Inferior parietal cortex (tissue), 1 donor: ENCODE data around the gene CACTIN.

ENCODE experiments used
- DNase-seq: peaks from one replicate; pipeline ENCODE4 v3.0.0-alpha.2; 2016; ENCODE audit errors: extremely low spot score

CACTIN gene

GRCh38 chr19:3610745-3611717 is 15.6 kb downstream of the CACTIN start:
- no peak for DNase-seq

- no peak for DNase-seq
Measured at GRCh38 chr19:3609779-3610719, 16.5 kb downstream of the CACTIN start.

GRCh38 chr19:3608750-3609322 is 17.8 kb downstream of the CACTIN start:
- no peak for DNase-seq

DNA sequence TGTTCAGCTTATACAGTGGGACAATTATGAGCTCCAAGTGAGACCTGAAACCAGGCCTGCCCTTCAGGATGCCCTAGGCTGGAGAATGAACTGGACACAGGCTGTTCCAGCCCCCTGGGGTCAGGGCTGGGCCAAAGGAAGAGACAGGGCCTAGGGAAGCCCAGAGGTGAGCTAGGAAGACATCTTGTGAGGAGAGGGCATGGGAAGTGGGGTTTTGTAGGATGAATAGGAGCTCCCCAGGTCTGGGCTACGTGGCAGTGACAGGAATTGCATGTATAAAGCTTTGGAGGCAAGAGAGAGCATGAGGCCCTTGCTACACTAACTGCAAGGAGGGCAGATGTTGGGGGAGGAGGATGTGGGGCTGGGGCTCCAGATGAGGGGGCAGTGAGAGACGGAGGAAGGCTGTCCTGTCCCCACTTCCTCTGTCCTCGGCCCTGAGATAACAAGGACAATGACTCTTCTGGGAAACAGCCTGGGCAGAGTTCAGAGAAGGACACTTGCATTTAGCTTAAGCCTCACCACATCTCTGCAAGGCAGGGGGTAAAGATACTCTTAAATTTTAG is 18.4 kb downstream of the CACTIN start:
- DNase-seq = no peak

- no peak for DNase-seq
Measured at GRCh38 chr19:3607303-3608078, 19.1 kb downstream of the CACTIN start.

DNA sequence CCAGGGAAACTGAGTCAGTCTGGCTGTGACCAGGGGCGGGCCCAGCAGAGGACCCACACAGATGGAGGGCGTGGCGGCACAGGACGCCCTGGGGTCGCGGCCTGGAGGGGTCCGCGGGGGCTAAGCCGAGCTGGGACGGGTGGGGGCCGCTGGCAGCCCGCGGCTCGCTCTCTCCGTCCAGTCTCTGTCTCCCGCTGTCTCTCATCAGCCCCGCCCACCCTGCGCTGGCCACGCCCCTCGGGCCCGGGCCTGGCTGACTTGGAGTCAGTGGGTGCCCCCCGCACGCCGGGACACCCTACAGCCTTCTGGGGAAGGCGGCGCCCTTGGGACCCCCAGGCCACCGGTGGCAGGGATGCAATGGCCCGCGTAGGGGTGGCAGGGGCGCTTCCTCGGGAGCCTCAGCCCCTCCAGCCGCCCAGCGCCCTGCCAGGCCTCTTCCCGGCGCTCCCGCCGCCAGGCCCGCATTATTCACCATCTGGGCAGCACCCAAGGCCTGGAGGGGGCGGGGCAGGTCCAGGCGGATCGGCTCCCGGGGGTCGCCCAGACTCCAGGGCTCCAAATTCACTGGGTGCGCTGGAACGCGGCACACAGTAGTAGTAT is 19.8 kb downstream of the CACTIN start, which contains the start of gene TBXA2R:
Gene TBXA2R (minus strand): TSS at position 186 of the 600 bp plus-strand sequence. CDS start 6,241 bp downstream, outside the sequence.
- no peak for DNase-seq

GRCh38 chr19:3606174-3606689 is 20.4 kb downstream of the CACTIN start:
- DNase-seq = no peak

GRCh38 chr19:3605770-3606169 is 20.8 kb downstream of the CACTIN start:
- no peak for DNase-seq

GRCh38 chr19:3605361-3605760 is 21.2 kb downstream of the CACTIN start:
- no peak for DNase-seq

DNA sequence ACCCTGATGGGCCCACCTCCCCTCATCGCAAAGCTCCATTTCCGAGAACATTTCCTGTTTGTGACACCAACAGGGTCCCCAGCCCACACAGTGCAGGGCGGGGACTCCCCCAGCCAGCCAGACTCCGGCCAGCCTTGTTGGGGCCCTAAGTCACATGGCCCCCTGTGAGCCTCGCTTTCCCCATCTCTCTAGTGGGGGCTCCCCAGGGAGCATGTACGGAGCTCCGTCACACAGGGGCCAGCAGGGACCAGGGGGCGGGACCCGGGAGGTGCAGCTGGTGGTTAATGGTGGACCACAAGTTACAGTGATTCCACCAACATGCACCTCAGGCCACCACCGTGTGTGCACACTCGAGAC is 21.6 kb downstream of the CACTIN start:
- no peak for DNase-seq

GRCh38 chr19:3604227-3604986 is 22.2 kb downstream of the CACTIN start:
- DNase-seq = no peak

- no peak for DNase-seq
Measured at GRCh38 chr19:3603121-3603811, 23.3 kb downstream of the CACTIN start.

DNA sequence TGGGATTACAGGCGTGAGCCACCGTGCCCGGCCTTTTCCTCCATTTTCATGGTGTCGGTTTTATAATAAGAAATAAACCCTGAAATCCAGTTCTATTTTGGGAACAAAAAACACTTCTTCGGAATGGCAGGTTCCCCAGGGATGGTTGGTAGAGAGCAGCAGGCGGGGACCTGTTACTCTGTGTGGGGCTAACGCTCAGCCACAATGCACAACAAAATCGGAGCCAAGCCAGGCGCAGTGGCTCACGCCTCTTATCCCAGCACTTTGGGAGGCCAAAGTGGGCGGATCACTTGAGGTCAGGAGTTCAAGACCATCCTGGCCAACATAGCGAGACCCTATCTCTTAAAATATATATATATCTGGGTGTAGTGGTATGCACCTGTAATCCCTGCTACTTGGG is 25.6 kb downstream of the CACTIN start:
- DNase-seq = no peak

- DNase-seq = no peak
Measured at GRCh38 chr19:3599776-3600187, 26.8 kb downstream of the CACTIN start.

DNA sequence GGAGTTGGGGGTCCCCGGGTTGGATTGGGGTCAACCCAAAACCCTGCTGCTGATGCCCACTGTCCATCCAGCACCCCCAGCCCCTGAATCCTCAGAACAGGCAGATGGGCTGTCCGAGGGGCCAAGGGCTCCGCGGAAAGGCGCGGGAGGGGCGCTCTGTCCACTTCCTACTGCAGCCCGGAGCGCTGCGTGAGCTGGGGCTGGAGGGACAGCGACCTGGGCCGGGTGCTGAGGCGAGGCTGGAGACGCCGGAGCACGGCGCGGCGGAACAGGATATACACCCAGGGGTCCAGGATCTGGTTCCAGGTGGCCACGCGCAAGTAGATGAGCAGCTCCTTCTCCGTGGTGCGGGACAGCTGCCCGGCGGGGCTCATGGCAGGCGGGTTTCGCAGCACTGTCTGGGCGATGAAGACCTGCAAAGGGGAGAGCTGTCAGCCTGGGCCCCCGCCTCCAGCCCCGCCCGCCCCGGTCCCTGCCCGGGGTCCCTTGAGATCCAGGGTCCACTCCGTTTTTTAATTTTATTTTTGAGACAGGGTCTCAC is 31.0 kb downstream of the CACTIN start:
- DNase-seq = no peak

DNA sequence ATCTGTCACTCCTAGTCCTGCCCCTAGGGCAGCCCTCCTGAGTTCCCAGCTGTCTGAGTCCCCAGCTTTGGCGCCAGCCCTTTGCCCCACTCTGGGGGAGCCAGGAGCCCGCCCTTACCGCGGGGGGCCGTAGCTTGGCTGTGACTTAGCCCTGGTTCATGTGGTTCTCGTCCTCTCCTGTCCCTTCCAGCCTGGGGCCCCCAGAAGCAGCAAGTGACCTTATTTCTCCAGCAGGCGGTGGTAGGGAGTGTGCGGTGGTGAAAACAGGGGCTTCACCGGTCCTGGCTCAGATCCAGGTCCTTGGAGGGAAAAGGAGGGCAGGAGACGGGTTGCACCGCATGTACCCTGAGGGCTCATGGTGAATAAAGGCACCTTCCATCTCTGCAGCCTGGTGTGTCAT is 33.4 kb downstream of the CACTIN start:
- DNase-seq = no peak

GRCh38 chr19:3591876-3592613 is 34.5 kb downstream of the CACTIN start:
- DNase-seq = no peak
